GM21367 (cell line): ENCODE results near the gene KCNK13.
"Not testable (repeated sequence)": the region's sequence is repeated elsewhere in the genome, so short reads cannot be mapped to it uniquely, and the experiment has no call there.

Experiments
- ATAC-seq: cut with Tn5 transposase; IDR thresholded peaks from one replicate; pipeline ENCODE4 v1.9.1; 2021; ENCODE audit not compliant: unreplicated experiment

Gene KCNK13

GRCh38 chr14:90191154-90191553, 129.4 kb downstream of the KCNK13 start:
- ATAC-seq = no peak

- ATAC-seq = no peak
These were observed 129.8 kb downstream of the KCNK13 start for GRCh38 chr14:90191585-90191984.

- no peak for ATAC-seq
These were observed 132.1 kb downstream of the KCNK13 start for GRCh38 chr14:90193925-90194324.

GRCh38 chr14:90194706-90195105, 132.9 kb downstream of the KCNK13 start:
- no peak for ATAC-seq

GRCh38 chr14:90198541-90199060, 136.8 kb downstream of the KCNK13 start:
- no peak for ATAC-seq

- ATAC-seq = not testable (repeated sequence)
These were observed 138.8 kb downstream of the KCNK13 start for GRCh38 chr14:90200546-90200945.

GRCh38 chr14:90201344-90201743, 139.6 kb downstream of the KCNK13 start:
- no peak for ATAC-seq

- no peak for ATAC-seq
These were observed 142.7 kb downstream of the KCNK13 start for GRCh38 chr14:90204516-90204915.

GRCh38 chr14:90213099-90213748, 151.4 kb downstream of the KCNK13 start:
- no peak for ATAC-seq

GRCh38 chr14:90228478-90228877, 166.7 kb downstream of the KCNK13 start:
- no peak for ATAC-seq

GRCh38 chr14:90229942-90230341, 168.1 kb downstream of the KCNK13 start:
- ATAC-seq = not testable (repeated sequence)
